Uterine smooth muscle cell (primary cell): Measurements from ENCODE around the gene PRRT3. TPM values are rescaled to one million over a fixed set of nuclear protein-coding genes. Genes with fewer than 3 reads are reported as not detected.

Experiments
- total RNA-seq: library from RNA; depleted of rRNA; stranded (reverse); fragments of >200 nt; gene quantifications from 2 replicates; pipeline ENCODE4 v1.2.3, GENCODE V29; 2014

The PRRT3 gene
- 1.3 and 2.1 TPM in 2 replicates for total RNA-seq

DNA sequence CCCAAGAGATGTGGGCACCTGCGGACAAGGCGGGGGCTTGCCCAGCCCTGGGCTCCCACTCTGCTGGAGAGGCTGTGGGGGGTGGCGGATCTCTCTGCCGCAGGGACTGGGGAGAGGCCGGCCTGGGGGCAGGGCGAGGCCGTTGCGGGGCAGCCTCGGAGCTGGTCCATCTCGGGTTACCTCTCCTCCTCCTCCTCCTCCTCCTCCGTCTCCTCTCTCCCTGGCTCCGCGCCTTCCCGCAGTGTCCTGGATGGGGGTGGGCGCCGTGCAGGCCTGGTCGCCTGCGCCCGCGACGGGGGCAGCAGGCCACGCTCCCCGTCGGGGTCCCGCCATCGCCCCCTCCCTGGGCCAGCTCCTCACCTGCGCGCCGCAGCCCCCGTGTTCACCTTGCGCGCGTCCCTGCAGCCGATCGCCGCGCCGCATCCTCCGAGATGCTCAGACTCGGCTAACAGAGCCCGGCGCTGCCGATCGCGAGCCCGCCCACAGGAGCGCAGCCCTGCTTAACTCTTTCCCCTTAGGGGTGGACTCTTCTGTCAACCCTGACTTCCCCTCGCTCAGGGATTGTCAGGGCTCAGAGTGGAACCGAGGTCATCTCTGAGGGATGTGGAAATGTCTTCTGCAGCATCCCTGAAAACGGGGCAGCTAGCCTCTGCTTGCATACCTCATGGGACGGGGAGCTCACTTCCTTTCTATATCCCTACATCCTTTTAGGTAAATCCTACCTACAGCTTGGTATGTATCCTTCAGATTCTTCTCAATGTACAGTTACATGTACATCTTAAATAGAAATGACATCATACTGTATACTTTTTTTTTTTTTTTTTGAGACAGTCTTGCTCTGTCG, at the start of gene PRRT3:
Gene PRRT3 (minus strand): TSS at position 447 of the 844 bp plus-strand sequence. CDS start 2,293 bp downstream, outside the sequence.

DNA sequence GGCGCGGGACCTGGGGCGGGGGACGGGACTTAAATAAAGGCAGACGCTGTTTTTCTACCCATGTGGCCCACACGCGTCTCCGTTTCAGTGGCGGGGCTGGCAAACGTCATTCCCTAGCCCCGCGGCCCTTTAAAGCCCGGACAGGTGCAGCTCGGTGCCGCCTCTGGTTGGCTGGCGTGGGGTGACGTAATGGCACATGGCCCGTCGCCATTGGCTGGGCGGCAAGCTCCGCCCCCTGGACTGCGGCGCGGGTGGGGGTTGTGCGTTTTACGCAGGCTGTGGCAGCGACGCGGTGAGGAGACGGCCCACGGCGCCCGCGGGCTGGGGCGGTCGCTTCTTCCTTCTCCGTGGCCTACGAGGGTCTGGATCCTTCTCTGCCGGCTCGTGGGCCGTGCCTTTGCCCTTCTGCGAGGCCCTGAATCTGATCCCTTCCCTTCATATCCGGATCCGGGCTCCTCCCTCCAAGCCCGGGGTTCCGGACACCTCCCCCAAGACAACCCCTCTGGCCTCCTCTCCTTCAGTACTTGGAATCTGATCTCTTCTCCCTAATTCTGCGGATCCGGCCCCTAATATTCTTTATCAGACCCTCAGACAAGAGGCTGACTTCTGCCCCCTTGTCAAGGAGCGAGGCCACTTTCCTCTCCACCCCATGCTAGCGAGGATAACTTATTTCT, 18.5 kb downstream of the PRRT3 start, which contains the start of gene CRELD1:
Gene CRELD1 (plus strand): TSS at position 274 of the 674 bp plus-strand sequence. CDS start 605 bp downstream, outside the sequence.

DNA sequence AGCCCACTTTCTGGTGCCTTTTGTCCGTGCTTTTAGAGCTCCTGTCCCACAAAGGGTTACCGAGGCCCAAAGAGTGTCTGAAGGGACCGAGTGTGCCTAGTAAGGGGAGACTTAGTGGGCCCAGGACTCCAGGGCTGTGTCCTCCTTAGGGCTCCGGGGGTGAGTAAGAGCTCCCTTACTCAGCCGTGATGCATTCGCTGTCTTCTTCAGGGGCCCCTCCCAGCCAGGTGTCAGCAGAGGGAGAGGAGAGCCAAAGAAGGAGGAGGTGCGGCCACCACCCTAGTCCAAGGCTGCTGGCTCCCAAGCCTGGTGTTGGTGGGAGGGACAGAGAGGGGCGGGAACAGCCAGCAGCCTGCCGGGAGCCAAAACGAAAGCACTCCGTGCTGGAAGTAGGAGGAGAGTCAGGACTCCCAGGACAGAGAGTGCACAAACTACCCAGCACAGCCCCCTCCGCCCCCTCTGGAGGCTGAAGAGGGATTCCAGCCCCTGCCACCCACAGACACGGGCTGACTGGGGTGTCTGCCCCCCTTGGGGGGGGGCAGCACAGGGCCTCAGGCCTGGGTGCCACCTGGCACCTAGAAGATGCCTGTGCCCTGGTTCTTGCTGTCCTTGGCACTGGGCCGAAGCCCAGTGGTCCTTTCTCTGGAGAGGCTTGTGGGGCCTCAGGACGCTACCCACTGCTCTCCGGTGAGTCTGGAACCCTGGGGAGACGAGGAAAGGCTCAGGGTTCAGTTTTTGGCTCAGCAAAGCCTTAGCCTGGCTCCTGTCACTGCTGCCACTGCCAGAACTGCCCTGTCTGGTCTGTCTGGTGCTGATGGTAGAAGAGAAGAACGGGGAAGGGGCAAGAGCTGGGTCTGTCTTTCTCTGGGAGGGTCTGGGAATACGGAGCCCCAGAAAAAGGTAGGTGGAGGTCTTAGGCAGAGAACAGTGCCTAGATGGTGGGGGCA, 35.2 kb downstream of the PRRT3 start, which contains the start of gene IL17RC:
Gene IL17RC (plus strand): TSS at position 365 of the 947 bp plus-strand sequence. CDS start 218 bp downstream, at position 583.

GRCh38 chr3:9902372-9903237, 49.6 kb downstream of the PRRT3 start, which contains the start of gene IL17RE:
Gene IL17RE (plus strand): TSS chr3:9902848. CDS start chr3:9902933, 85 bp downstream.

Other genes starting within 250 kb of the PRRT3 start
- gene CPNE9, start 248.6 kb downstream of the PRRT3 start, total RNA-seq: not detected in 2 replicates
- 17.4 and 19.8 TPM in 2 replicates for gene BRPF1, start 220.7 kb downstream of the PRRT3 start, total RNA-seq
- gene OGG1, start 202.5 kb downstream of the PRRT3 start, total RNA-seq: 15.9 and 19.8 TPM in 2 replicates
- 66.6 and 86.2 TPM in 2 replicates for gene CAMK1, start 182.5 kb downstream of the PRRT3 start, total RNA-seq
- 71.8 and 81.4 TPM in 2 replicates for gene TADA3, start 159.9 kb downstream of the PRRT3 start, total RNA-seq
- gene ARPC4, start 159.3 kb downstream of the PRRT3 start, total RNA-seq: 196 and 267 TPM in 2 replicates
- 15.2 and 28.2 TPM in 2 replicates for gene TTLL3, start 142.1 kb downstream of the PRRT3 start, total RNA-seq
- 32.5 and 36.2 TPM in 2 replicates for gene RPUSD3, start 108.4 kb downstream of the PRRT3 start, total RNA-seq
- 0.12 TPM in 1 of 2 replicates, not detected in the other for gene CIDEC, start 72.2 kb downstream of the PRRT3 start, total RNA-seq
- 31.5 and 40.1 TPM in 2 replicates for gene JAGN1, start 61.8 kb downstream of the PRRT3 start, total RNA-seq
- 0.62 and 2.0 TPM in 2 replicates for gene IL17RE, start 49.6 kb downstream of the PRRT3 start, total RNA-seq
- gene IL17RC, start 35.3 kb downstream of the PRRT3 start, total RNA-seq: 43.3 and 43.7 TPM in 2 replicates
- gene CRELD1, start 18.6 kb downstream of the PRRT3 start, total RNA-seq: 20.6 and 69.7 TPM in 2 replicates
- 46.3 and 46.7 TPM in 2 replicates for gene EMC3, start 34.4 kb upstream of the PRRT3 start, total RNA-seq
- 9.6 and 43.9 TPM in 2 replicates for gene FANCD2, start 74.0 kb upstream of the PRRT3 start, total RNA-seq
- not detected in 2 replicates for gene FANCD2OS, start 155.8 kb upstream of the PRRT3 start, total RNA-seq
- gene BRK1, start 163.3 kb upstream of the PRRT3 start, total RNA-seq: 83.0 and 109 TPM in 2 replicates
- 34.2 and 41.0 TPM in 2 replicates for gene VHL, start 189.4 kb upstream of the PRRT3 start, total RNA-seq
- 4.9 and 6.2 TPM in 2 replicates for gene IRAK2, start 212.5 kb upstream of the PRRT3 start, total RNA-seq